Epithelial cell of esophagus (primary cell): ENCODE results near the gene CBY3.

Source experiments
- DNase-seq: peaks from one replicate; pipeline ENCODE4 v3.0.0; 2010; ENCODE audit warnings: low read depth
- H3K4me3 ChIP-seq: 2 replicates; pipeline ENCODE4 v1.5.1; 2011; ENCODE audit warnings: mild to moderate bottlenecking, low read length, control low read depth
- TF ChIP-seq, protein P1 (sequence below): IDR thresholded peaks from 2 replicates; pipeline ENCODE4 v1.5.1; 2011; ENCODE audit warnings: low read depth, mild to moderate bottlenecking, low read length, control low read depth, inconsistent platforms; ENCODE audit not compliant: insufficient read depth; ENCODE audit errors: missing control alignments

Gene CBY3

DNA sequence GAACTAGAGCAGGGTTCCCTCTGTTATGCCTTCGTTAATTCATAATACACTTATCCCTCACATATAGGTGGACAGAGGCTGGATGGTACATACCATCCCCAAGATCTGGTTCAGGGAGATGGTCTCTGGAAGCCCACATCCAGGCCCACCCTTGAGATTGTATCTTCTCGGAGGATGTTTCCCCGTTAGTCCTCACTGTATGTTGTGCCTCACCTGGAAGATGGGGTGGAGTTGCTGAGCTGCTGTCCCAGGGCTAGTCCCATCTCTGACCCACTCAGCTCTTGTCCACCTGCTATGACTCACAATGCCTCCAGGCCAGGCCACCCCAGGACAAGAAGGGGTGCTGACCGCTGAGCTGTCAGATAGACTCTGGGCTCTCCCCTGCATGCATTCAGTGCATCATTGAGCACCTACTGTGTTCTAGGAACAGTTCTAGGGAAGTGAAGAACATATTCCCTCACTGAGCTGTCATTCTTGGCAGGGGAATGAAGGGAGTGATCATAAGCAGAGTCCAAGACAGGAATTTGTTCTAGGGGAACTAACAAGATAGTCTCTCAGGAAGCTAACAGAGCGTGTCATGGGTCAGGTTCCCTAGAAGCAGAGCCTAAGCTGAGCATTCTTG lies at the start of gene CBY3:
TSS of gene CBY3 (minus strand) at position 255 of the 622 bp plus-strand sequence. CDS start at position 139, 116 bp downstream.
- TF ChIP-seq, protein P1, sequence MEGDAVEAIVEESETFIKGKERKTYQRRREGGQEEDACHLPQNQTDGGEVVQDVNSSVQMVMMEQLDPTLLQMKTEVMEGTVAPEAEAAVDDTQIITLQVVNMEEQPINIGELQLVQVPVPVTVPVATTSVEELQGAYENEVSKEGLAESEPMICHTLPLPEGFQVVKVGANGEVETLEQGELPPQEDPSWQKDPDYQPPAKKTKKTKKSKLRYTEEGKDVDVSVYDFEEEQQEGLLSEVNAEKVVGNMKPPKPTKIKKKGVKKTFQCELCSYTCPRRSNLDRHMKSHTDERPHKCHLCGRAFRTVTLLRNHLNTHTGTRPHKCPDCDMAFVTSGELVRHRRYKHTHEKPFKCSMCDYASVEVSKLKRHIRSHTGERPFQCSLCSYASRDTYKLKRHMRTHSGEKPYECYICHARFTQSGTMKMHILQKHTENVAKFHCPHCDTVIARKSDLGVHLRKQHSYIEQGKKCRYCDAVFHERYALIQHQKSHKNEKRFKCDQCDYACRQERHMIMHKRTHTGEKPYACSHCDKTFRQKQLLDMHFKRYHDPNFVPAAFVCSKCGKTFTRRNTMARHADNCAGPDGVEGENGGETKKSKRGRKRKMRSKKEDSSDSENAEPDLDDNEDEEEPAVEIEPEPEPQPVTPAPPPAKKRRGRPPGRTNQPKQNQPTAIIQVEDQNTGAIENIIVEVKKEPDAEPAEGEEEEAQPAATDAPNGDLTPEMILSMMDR, result no peak
- H3K4me3 ChIP-seq, result no peak within 1 kb of the TSS
- DNase-seq, result no peak

DNA sequence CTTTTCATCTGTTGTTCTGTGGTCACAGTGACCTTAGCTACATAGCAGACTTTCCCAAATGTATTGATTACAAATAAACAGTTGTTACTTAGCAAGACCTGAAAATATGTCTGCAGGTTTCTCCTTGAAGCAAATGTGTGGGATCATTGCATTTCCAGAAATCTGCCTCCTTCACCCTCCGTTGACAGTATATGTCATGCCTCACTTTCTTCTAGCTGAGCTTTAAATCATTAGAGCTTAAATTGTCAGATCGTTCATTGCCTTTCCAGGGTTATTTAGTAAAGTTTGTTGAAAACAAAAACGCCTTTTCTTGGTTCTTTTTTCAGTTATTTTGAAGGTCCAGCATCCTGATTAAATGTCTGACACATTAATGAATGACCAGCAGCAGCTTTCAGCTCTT lies 49.5 kb upstream of the CBY3 start:
- H3K4me3 ChIP-seq, result no peak overlapping the region
- DNase-seq, result no peak
- TF ChIP-seq, protein P1, result no peak

DNA sequence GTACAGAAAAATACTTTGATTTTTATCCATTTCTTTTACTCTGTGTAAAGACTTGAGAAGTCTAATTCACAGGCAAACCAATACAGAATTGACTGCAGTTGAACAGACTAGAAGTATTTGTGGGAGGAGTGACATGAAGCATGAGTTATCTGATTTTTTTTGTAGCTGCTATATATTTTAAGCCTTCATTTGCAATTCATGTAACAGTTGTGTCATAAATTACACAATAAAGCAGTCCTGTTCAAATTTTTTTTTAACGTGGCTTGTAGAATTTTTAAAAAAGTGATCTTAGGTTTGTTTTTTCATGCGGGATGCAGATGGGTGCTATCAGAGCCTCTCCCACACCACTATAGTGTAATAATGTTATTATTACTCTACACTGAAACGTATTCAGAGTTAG lies 48.9 kb upstream of the CBY3 start:
- no peak overlapping the region for H3K4me3 ChIP-seq
- TF ChIP-seq, protein P1, result no peak

DNA sequence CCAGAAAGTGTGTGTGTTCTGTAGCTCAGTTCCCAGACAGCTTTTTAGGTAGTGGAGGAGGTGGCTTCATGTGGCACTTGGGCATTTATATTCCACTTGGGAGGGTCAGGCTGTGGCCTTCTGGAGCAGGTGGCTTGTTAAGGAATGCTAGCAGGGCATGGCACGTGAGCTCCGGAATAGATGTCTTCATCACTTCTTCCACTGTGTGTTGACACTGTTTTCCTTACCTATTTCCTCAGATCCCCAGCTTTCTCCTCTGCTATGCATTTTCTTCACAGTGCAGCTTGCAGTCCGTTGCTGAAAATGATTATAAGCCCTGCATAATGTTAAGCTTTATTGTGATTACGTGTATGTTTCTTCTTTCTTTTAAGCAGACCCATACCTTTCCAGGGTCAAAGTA lies 48.5 kb upstream of the CBY3 start:
- TF ChIP-seq, protein P1, result no peak
- no peak for DNase-seq
- H3K4me3 ChIP-seq, result no peak overlapping the region

More for the DNA sequence above, 48.9 kb upstream of the CBY3 start:
- no peak for DNase-seq

DNA sequence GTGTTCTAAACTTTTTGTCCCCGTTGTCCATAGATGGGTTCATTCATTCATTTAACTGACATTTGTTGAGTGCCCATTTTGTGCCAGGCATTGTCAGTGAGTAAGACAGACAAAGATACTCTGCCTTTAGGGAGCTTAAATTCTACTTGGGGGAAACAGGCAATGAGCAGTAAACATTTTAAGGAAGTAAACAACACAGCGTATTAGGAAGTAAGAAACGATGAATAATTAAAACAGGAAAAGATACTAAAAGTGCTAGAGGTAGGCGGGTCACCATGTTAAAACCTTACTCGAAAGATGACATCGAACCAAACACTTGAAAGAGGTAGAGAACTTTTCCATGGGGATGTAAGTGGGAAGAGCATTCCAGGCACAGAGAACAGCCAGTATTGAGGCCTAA lies 46.3 kb upstream of the CBY3 start:
- no peak overlapping the region for H3K4me3 ChIP-seq
- TF ChIP-seq, protein P1, result no peak
- DNase-seq, result no peak

DNA sequence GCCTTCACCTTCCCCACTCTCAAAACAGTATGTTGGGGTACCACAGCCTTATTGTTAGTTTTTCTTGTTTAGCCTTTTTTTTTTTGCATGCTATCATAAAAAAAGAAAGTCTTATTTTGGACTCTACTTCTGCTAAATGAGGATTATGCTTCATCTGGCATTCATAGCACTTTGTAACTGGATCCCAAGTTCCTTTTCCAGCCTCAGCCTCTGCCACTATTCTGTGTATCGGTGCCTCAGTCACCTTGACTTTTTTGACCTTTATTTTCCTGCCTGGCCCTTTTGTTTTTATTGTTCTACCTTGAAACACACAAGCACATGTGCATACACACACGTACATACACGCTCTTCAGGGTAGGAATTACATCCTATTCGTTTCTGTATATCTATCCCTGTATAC lies 43.3 kb upstream of the CBY3 start:
- TF ChIP-seq, protein P1, result no peak
- DNase-seq, result no peak

DNA sequence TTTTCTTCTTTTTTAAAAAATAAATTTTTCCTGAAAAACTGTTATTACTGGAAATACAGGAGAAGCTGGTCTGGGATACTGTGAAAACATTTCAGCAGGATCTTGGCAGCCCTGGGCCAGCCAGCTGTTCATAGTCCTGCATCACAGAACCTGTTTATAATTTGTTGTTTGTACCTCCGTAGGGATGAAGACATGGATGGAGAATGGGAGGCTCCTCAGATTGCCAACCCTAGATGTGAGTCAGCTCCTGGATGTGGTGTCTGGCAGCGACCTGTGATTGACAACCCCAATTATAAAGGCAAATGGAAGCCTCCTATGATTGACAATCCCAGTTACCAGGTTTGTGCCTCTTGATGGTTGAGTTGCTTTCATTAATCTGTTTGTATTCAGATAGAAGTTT lies 39.4 kb upstream of the CBY3 start:
- H3K4me3 ChIP-seq, result no peak overlapping the region
- TF ChIP-seq, protein P1, result no peak
- peak; percentile 21 for DNase-seq

More for the DNA sequence above, 43.3 kb upstream of the CBY3 start:
- no peak overlapping the region for H3K4me3 ChIP-seq
